ENCODE measurements around the gene HLA-DPB1. TPM values are rescaled to one million over a fixed set of nuclear protein-coding genes. Genes with fewer than 3 reads are reported as not detected.
"Not testable (repeated sequence)": the region's sequence is repeated elsewhere in the genome, so short reads cannot be mapped to it uniquely, and the experiment has no call there.

The HLA-DPB1 gene
- 8.1 TPM for polyA plus RNA-seq (2013, experiment 1 of 2; ENCODE audit: insufficient read length)
- polyA plus RNA-seq (2013, experiment 2 of 2; ENCODE audit: insufficient read length), result 10.0 TPM

DNA sequence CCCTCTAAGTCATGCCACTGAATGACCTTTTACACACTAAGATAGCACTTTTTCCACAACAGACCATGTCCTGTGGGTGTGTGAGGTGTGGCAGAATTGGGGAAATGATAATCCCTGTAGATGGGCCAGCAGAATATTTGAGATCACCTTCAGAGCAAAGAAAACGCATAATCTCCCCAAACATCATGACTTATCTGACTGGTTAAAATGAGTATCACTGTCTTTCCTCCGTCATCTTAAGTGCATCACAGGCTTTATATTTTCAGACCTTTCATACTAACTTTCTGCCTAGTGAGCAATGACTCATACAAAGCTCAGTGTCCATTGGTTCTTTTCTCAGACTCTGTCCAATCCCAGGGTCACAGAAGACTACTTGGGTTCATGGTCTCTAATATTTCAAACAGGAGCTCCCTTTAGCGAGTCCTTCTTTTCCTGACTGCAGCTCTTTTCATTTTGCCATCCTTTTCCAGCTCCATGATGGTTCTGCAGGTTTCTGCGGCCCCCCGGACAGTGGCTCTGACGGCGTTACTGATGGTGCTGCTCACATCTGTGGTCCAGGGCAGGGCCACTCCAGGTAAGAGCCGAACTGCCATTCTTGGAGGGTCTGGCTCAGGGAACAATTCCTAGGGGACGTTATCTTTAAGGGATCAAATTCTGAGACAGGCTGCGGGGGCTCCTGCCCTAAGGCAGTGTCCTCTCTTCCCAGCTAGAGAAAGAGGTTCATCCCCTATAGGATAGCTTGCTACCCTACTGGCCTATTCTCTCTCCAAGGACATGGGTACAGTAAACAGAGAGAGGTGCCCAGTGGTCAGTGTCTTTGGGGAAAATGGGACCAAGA, at the start of gene HLA-DPB1:
Gene HLA-DPB1, plus strand, starts transcription at position 423 of the 838 bp plus-strand sequence. Its CDS starts 52 bp downstream, at position 475.
- DNase-seq, result peak; percentile 29

GRCh38 chr6:33028220-33028849, 47.5 kb upstream of the HLA-DPB1 start:
- DNase-seq, result no peak

DNA sequence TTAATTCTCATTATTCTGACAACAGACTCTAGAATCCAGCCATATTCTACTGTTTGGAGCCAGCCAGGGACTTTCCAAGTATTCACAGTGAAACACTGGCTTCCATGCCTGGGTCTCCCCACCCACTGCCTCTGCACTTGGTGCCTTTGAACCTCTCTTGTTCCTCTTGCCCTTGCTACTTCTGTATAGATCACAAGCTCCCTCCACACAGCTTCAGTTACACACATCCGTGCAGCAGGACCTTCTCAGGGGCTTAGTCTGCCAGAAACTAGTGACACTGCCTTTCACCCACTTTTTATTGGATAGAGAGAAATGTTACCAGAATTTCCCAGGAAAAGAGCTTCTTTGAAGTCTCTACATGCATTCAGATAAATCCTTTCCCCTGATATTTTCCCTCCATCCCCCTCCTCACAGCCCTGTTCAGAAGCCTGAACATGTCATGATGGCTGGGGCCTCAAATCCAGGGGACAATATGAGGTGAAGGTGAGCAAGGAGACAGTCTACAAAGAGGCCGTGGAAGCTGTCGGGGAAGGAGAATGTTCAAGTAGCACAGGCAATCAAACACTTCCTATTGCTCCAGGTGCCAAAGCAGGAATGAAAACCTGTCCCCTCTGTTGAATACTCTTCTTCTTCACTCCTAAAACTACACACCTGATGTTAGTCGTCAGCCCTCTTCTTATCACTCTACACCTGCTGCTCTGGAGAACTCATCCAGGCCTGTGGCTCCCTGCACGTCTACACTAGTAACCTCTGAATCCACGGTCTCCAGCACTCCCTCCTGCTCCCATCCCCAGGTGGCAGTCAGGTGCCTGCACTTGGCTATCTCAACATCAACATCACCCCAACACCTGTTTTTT, 46.2 kb upstream of the HLA-DPB1 start:
- DNase-seq, result no peak

DNA sequence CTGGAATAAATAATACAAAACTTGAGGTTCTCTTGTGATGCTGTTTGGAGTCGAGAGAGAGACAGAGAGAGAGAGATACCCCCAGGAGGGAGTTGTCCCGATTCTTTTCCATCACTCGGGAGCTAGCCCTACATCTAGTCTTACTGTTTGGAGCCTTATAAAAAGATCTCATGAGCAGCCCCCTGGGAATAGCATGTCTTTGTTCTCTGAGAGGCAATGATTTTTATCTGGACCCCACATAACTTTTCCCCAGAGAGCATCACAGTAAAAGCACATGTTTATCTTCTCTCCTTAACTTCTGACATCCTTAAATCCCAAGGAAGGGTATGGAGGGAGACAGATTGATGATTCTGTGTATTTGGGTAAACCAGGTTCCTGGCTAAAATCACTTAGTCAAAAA, 45.5 kb upstream of the HLA-DPB1 start:
- DNase-seq, result no peak

- DNase-seq, result no peak
Observed at GRCh38 chr6:33034554-33034953, 41.2 kb upstream of the HLA-DPB1 start.

GRCh38 chr6:33036535-33036934, 39.3 kb upstream of the HLA-DPB1 start:
- no peak for DNase-seq

DNA sequence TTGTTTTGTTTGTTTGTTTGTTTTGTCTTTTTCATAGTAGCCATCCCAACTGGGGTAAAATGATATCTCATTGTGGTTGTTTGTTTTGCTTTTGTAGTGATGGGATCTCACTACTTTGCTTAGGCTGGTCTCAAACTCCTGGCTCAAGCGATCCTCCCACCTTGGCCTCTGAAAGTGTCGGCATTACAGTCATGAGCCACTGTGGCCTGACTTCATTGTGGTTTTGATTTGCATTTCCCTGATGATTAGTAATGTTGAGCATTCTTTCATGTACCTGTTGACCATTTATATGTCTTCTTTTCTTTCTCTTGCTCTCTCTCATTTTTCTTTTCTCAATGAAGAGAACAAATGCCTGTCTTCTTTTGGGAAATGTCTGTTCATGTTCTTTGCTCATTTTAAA, 35.6 kb upstream of the HLA-DPB1 start:
- no peak for DNase-seq

DNA sequence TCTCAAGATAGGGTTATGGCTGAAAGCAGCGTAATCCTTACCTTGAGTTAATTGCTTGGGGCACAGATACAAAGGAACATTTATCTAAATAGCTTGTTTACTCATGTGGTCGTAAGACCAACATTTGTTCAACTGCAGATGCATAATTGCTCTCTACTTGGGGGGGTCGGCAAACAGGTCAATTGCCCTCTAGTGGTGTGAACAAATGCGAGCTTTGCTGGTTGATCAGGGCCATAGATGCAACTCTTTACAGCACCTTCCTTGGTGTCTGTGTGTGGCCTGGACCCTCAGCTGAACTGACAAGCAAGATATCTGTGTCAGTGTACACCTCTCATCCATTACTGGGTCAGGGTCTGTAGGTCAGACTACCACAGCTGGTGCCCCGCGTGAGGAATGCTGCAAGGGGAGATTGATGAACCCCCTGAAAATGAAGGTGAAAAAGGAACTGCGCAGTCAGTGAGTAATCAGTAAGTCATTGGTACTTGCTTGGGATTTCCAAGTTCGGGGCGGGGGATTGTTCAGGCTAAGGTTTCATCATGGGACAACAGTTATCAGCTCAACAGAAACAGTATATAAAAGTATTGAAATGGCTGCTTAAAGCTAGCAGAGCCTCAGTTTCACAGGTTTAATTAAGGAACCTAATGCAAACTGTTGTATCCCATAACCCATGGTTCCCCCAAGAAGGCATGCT, 26.3 kb upstream of the HLA-DPB1 start:
- DNase-seq, result no peak

DNA sequence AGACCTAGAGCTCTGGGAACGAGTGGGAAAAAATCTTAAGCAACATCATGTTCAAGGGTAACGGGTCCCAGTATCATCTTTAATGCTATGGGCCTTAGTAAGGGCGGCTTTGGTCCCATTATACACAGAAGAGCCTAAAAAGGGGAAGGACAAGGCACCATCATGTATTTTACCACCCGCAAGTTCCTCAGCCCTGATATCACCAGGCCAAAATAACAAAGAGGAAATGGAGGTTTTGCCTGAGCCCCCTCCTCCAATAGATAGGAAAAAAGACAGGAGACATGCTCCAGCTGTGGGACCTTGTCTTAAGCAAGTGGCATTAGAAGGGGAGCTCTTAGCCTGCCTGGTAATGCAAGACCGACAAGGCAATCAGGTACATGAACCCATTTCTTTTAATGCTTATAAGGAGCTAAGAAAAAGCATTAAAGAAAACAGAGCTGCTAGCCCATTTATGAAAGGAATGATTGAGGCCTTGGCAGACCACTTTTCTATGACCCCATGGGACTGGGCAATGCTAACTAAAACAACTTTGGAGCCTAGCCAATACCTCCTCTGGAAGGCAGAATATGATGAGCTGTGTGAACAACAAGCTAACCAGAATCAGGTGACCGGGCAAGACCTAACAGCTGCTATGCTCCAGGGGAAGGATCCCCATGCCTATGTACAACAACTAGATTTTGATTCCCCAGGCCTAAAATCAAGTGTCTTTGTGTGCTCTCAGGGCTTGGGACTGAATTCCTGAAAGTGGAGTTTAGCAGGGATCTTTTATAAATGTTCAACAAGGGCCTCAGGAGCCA, 25.6 kb upstream of the HLA-DPB1 start:
- no peak for DNase-seq

DNA sequence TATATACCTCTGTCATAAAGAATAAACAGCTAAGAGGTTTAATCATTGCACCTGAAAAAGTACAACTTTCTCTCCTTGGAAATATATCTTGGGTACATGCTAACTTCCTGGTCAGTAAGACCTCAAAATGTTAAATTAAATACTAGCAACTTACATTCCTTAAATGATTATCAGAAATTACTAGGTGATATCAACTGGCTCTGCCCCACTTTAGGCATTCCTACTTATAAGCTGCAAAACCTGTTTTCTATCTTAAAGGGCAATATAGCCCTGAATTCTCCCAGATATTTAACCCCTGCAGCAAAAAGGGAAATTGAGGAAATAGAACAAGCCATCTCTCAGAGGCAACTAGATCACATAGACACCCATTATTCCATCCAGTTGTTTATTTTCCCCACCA, 23.2 kb upstream of the HLA-DPB1 start:
- no peak for DNase-seq

- DNase-seq, result peak; percentile 16
Observed at GRCh38 chr6:33053230-33053629, 22.6 kb upstream of the HLA-DPB1 start.

GRCh38 chr6:33057222-33058150, 18.3 kb upstream of the HLA-DPB1 start:
- no peak for DNase-seq

- peak; percentile 4 for DNase-seq
Observed at GRCh38 chr6:33061987-33062386, 13.8 kb upstream of the HLA-DPB1 start.

DNA sequence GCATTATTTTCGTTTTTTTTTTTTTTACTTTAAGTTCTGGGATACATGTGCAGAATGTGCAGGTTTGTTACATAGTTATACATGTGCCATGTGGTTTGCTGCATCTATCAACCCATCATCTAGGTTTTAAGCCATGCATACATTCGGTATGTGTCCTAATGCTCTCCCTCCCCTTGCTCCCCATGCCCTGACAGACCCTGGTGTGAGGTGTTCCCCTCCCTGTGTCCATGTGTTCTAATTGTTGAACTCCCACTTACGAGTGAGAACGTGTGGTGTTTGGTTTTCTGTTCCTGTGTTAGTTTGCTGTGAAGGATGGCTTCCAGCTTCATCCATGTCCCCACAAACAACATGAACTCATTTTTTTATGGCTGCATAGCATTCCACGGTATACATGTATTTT, 12.4 kb upstream of the HLA-DPB1 start:
- not testable (repeated sequence) for DNase-seq

DNA sequence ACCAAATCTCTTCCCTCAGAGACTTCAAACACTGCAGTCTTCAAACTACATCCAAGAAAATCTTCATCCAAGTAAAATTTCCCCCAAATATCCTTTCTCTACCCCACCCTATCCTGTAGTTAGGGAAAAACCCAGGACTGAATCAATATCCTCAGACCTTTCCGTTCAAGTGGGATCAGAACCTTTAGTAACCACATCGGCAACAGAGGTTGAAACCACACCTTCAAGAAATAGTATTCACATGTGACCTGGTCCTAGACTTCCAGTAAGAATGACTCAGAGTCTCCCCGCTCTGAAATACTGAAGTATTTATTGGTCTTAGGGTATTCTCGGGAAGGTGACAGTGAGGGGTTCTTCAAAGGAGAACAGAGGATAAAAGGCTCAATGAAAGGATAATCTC, 11.1 kb upstream of the HLA-DPB1 start:
- DNase-seq, result no peak

GRCh38 chr6:33065312-33065711, 10.5 kb upstream of the HLA-DPB1 start:
- no peak for DNase-seq

- no peak for DNase-seq
Observed at GRCh38 chr6:33066917-33067521, 8.8 kb upstream of the HLA-DPB1 start.

DNA sequence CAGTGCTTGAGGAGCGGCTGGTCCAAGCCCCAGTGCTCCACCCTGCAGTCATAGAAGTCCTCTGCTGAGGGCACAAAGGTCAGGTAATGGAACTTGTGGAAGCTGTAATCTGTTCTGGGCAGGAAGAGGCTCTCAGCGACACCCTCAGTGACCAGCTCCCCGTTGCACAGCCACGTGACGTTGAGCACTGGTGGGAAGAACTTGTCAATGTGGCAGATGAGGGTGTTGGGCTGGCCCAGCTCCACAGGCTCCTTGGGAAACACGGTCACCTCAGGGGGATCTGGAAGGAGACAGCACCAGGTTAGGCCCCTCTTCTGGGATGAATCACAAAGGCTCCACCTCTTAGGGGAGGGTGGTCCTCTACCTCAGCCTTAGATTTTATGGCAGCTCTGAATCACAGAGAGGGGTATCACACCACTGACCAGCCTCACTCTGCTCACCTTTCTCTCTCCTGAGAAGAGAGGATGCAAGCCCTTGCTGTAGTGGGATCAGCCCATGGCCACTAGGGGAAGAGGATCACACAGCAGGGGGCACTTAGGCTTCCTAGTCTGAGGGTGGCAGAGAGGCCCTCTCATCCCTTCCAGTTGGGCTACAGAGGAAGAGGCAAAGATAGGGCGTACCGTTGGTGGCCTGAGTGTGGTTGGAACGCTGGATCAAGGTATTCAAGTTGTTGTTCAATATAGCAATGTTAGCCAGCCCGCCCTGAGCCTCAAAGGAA, 6.6 kb upstream of the HLA-DPB1 start:
- no peak for DNase-seq

GRCh38 chr6:33070909-33071308, 4.9 kb upstream of the HLA-DPB1 start:
- DNase-seq, result no peak
